H1 (cell line): Measurements from ENCODE around the gene ILK.

Experiments
- ATF3 ChIP-seq: IDR thresholded peaks from 2 replicates; pipeline ENCODE4 v1.6.1; 2011; ENCODE audit warnings: low read depth, mild to moderate bottlenecking, low read length; ENCODE audit not compliant: insufficient read depth
- BRCA1 ChIP-seq: IDR thresholded peaks from 2 replicates; pipeline ENCODE4 v1.6.1; 2012; ENCODE audit warnings: low read depth, low read length, improper control_type of control experiment
- CHD7 ChIP-seq: fragments of 300-600 bp; sonication (generic); IDR thresholded peaks from 2 replicates; pipeline ENCODE4 v1.7.1; 2012; ENCODE audit warnings: low read length, moderate library complexity, mild to moderate bottlenecking, inconsistent platforms; ENCODE audit not compliant: insufficient replicate concordance
- CTCF ChIP-seq, 3 experiments: IDR thresholded peaks; 1 replicate in 2 of 3; 2 replicates in 1 of 3; pipeline versions ENCODE4 v1.5.1 to v1.6.1; 2011; ENCODE audit warnings: low read length in 3 of 3, mild to moderate bottlenecking in 3 of 3, inconsistent platforms in 2 of 3, low read depth in 1 of 3, moderate library complexity in 1 of 3; ENCODE audit not compliant: insufficient read depth in 1 of 3; ENCODE audit errors: control extremely low read depth in 1 of 3
- EP300 ChIP-seq, 2 experiments: IDR thresholded peaks; 1 replicate in 1 of 2; 2 replicates in 1 of 2; pipeline ENCODE4 v1.6.1; 2011 to 2012; ENCODE audit warnings: low read depth in 2 of 2, low read length in 2 of 2, mild to moderate bottlenecking in 2 of 2, borderline replicate concordance in 1 of 2, inconsistent platforms in 1 of 2, moderate library complexity in 1 of 2
- JUN ChIP-seq: IDR thresholded peaks from 2 replicates; pipeline ENCODE4 v1.6.1; 2011; ENCODE audit warnings: low read depth, mild to moderate bottlenecking, improper control_type of control experiment, low read length
- KDM1A ChIP-seq: fragments of 200-600, 300-600 bp; sonication (generic); IDR thresholded peaks from 2 replicates; pipeline ENCODE4 v1.7.1; 2016; ENCODE audit warnings: mild to moderate bottlenecking, low read length, borderline replicate concordance
- POLR2A ChIP-seq, 2 experiments: IDR thresholded peaks; 1 replicate in 1 of 2; 2 replicates in 1 of 2; pipeline ENCODE4 v1.6.1; 2011; ENCODE audit warnings: low read depth in 2 of 2, low read length in 2 of 2, mild to moderate bottlenecking in 2 of 2; ENCODE audit errors: control extremely low read depth in 1 of 2
- POLR2AphosphoS5 ChIP-seq: IDR thresholded peaks from 2 replicates; pipeline ENCODE4 v1.6.1; 2011; ENCODE audit warnings: low read depth, low read length
- RFX5 ChIP-seq: IDR thresholded peaks from 2 replicates; pipeline ENCODE4 v1.6.1; 2011; ENCODE audit warnings: low read depth, low read length, improper control_type of control experiment, borderline replicate concordance
- SIN3A ChIP-seq, 2 experiments: IDR thresholded peaks in 1 of 2; conservative IDR thresholded peaks in 1 of 2; 2 replicates each; pipeline ENCODE4 v1.6.1; 2011 to 2012; ENCODE audit warnings: low read length in 2 of 2, improper control_type of control experiment in 1 of 2, low read depth in 1 of 2, mild to moderate bottlenecking in 1 of 2
- SP1 ChIP-seq: IDR thresholded peaks from 2 replicates; pipeline ENCODE4 v1.6.1; 2011; ENCODE audit warnings: low read depth, low read length
- TAF1 ChIP-seq: IDR thresholded peaks from 2 replicates; pipeline ENCODE4 v1.6.1; 2011; ENCODE audit warnings: mild to moderate bottlenecking, low read depth, low read length
- ZNF274 ChIP-seq: IDR thresholded peaks from 2 replicates; pipeline ENCODE4 v1.7.0; 2012; ENCODE audit warnings: low read length, borderline replicate concordance; ENCODE audit errors: extremely low read depth

- no peak for TF ChIP-seq SP1
- TF ChIP-seq RFX5, result no peak
- no peak for TF ChIP-seq KDM1A
- no peak for TF ChIP-seq POLR2A (IDR thresholded peaks at IDR 0.05; ENCODE audit: control extremely low read depth in 1 of 2, low read depth in 2 of 2, low read length in 2 of 2)
- no peak for TF ChIP-seq CHD7
- no peak for TF ChIP-seq CTCF (IDR thresholded peaks at IDR 0.05; ENCODE audit: control extremely low read depth in 1 of 3, insufficient read depth in 1 of 3, low read depth in 1 of 3, low read length in 3 of 3)
- no peak for TF ChIP-seq POLR2AphosphoS5
- TF ChIP-seq SIN3A (conservative IDR thresholded peaks at IDR 0.05 in 1 of 2, IDR thresholded peaks at IDR 0.05 in 1 of 2; ENCODE audit: low read depth in 1 of 2, low read length in 2 of 2), result no peak
- no peak for TF ChIP-seq ZNF274
- no peak for TF ChIP-seq BRCA1
- no peak for TF ChIP-seq JUN
- TF ChIP-seq EP300 (IDR thresholded peaks at IDR 0.05; ENCODE audit: borderline replicate concordance in 1 of 2, low read depth in 2 of 2, low read length in 2 of 2), result no peak
- no peak for TF ChIP-seq ATF3
- no peak for TF ChIP-seq TAF1
Observed at GRCh38 chr11:6576471-6577373, 26.9 kb upstream of the ILK start.
